Mononuclear cell (primary cell): ENCODE results near the gene PEBP1. TPM values are rescaled to one million over a fixed set of nuclear protein-coding genes. Genes with fewer than 3 reads are reported as not detected.
"Not testable (repeated sequence)": the region's sequence is repeated elsewhere in the genome, so short reads cannot be mapped to it uniquely, and the experiment has no call there.

Source experiments
- H3K27me3 ChIP-seq: 2 replicates; pipeline ENCODE4 v1.6.0; 2011; ENCODE audit warnings: low read length, control low read depth; ENCODE audit not compliant: insufficient read depth
- H3K4me1 ChIP-seq: 2 replicates; pipeline ENCODE4 v1.5.1; 2011; ENCODE audit warnings: mild to moderate bottlenecking, low read length, control low read depth; ENCODE audit not compliant: insufficient read depth
- H3K4me3 ChIP-seq: 2 replicates; pipeline ENCODE4 v1.5.1; 2011; ENCODE audit warnings: mild to moderate bottlenecking, low read length, moderate library complexity
- H3K9me3 ChIP-seq: 2 replicates; pipeline ENCODE4 v1.5.1; 2011; ENCODE audit warnings: low read depth, mild to moderate bottlenecking, control low read depth, low read length
- total RNA-seq: library from RNA; depleted of rRNA; stranded (reverse); fragments of >200 nt; gene quantifications from one replicate; pipeline ENCODE4 v1.2.3, GENCODE V29; 2012

The PEBP1 gene
- total RNA-seq, 1 donor = 66.9 TPM

DNA sequence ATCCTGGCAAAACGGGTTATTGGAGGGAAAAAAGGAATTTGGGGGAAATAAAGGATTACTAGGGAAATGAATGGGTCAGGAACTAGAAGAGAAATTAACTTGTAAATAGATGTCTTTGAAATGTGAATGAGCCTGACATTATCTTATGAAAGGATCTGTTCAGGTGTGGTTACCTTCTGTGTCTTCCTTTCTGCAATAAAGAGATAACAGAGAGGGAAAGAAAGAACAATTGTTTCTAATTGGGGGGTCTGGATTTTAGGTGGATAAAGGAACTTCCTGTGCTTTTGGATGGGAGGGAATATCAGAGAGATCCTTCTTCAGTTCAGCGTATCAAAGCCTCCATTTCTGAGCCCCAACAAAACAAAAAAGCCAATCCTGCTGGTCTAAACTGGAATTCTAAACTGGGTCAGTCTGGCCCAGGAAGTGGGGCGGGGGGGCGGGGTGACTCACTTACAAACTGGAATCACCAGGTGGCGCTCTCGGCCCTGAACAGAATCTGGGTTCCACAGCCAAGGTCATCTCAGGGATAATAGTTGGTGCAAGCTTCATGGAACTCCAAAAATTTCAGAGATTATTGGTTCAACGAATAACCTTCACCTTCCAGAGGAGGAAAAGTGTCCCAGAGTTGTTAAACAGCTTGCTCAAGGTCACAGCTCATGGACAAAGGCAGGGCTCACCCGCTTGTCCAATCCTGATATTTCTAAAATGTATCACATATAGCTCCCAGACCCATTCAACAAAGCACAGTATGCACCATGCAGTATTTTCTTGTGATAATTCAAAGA is 15.2 kb upstream of the PEBP1 start:
- no peaks in the 10 kb centered on the region for H3K27me3 ChIP-seq
- no peak overlapping the region for H3K4me3 ChIP-seq
- H3K9me3 ChIP-seq = no peaks in the 10 kb centered on the region
- H3K4me1 ChIP-seq = no peaks in the 10 kb centered on the region

GRCh38 chr12:118122264-118122663 is 13.7 kb upstream of the PEBP1 start:
- Histone ChIP-seq H3K27me3 (no peaks in the 10 kb centered on the region), H3K4me3 (no peak overlapping the region), H3K9me3 (no peaks in the 10 kb centered on the region), H3K4me1 (no peaks in the 10 kb centered on the region)

- Histone ChIP-seq H3K4me1 (no peaks in the 10 kb centered on the region), H3K4me3 (no peak overlapping the region), H3K9me3 (no peaks in the 10 kb centered on the region), H3K27me3 (no peaks in the 10 kb centered on the region)
These were observed 11.5 kb upstream of the PEBP1 start for GRCh38 chr12:118124333-118124874.

- Histone ChIP-seq H3K9me3 (no peaks in the 10 kb centered on the region), H3K4me3 (no peak overlapping the region), H3K4me1 (no peaks in the 10 kb centered on the region), H3K27me3 (no peaks in the 10 kb centered on the region)
These were observed 10.2 kb upstream of the PEBP1 start for GRCh38 chr12:118125743-118126118.

DNA sequence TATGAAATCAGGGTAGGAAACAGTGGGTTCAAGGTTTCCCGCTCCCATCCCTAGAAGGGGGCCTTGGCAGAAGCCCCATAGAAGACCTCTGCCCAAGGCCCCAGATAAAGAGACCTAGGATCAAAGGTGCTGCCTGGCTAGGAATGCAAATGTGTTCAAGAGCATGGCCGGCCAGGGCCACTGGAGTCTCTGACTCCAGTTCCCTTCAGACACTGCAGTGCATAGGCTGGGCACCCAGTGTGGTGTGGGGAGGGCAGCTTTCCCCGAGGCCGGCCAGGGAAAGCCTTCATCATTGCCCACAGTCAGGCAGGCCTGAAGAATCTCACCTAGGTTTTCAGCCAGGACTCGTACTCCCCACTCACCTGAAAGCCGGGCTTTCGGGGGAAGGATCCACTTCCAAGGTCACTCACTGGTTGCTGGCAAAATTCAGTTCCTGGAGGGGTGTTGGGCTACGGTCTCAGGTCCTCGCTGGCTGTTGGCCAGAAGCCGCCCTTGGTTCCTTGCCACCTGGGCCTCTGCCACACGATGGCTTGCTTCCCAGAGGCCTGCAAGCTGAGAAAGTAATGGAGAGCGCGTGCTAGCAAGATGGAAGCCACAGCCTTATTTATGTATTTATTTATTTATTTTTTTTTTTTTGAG is 9.7 kb upstream of the PEBP1 start:
- Histone ChIP-seq H3K4me1 (no peaks in the 10 kb centered on the region), H3K4me3 (no peak overlapping the region), H3K27me3 (no peaks in the 10 kb centered on the region), H3K9me3 (no peaks in the 10 kb centered on the region)

DNA sequence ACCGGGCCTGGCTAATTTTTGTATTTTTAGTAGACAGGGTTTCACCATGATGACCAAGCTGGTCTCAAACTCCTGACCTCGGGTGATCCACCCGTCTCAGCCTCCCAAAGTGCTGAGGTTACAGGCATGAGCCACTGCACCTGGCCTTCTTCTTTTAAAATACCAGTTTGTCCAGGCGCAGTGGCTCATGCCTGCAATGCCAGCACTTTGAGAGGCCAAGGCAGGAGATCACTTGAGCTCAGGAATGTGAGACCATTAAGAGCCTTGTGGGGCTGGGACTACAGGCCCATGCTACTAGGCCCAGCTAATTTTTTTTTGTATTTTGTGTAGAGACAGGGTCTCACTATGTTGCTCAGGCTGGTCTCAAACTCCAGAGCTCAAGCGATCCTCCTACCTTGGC is 8.1 kb upstream of the PEBP1 start:
- H3K4me1 ChIP-seq = no peaks in the 10 kb centered on the region
- no peak overlapping the region for H3K4me3 ChIP-seq
- H3K9me3 ChIP-seq = no peaks in the 10 kb centered on the region
- H3K27me3 ChIP-seq = no peaks in the 10 kb centered on the region

DNA sequence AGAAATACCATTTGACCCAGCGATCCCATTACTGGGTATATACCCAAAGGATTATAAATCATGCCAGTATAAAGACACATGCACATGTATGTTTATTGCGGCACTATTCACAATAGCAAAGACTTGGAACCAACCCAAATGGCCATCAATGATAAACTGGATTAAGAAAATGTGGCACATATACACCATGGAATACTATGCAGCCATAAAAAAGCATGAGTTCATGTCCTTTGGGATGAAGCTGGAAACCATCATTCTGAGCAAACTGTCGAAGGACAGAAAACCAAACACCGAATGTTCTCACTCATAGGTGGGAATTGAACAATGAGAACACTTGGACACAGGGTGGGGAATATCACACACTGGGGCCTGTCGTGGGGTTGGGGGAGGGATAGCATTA is 6.5 kb upstream of the PEBP1 start:
- H3K27me3 ChIP-seq, H3K9me3 ChIP-seq: not testable (repeated sequence)

DNA sequence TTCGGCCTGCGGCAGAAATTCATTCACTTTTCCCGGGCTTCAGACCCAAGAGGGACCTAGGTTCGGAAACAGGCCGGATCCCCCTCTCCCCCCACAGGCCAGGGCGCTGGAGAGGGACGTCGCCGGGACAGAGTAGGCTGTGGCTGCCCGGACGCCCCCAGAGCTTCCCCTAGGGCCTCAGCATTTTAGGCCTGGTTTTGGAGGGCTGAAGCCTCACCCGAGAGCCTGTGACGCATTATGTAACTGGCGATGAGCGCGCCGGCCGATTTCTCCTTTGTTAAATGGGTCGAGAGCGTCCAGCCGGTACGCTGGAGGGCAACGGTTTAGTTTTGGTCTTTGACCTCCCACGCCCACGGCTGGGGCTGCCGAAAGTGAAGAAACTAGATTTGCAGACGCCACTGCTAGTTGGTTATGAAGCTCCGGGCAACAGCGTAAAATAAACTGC is 657 bp downstream of the PEBP1 start:
- no peaks in the 10 kb centered on the region for H3K9me3 ChIP-seq
- H3K27me3 ChIP-seq = no peaks in the 10 kb centered on the region
- H3K4me3 ChIP-seq = peak overlapping the region; percentile 68
- H3K4me1 ChIP-seq = peaks cover 24% of the 10 kb centered on the region

More for the DNA sequence above, 6.5 kb upstream of the PEBP1 start:
- H3K4me3 ChIP-seq, H3K4me1 ChIP-seq: not testable (repeated sequence)

GRCh38 chr12:118137148-118137678 is 1.3 kb downstream of the PEBP1 start:
- H3K9me3 ChIP-seq = no peaks in the 10 kb centered on the region
- H3K4me3 ChIP-seq = peak overlapping the region; percentile 68
- peaks cover 24% of the 10 kb centered on the region for H3K4me1 ChIP-seq
- no peaks in the 10 kb centered on the region for H3K27me3 ChIP-seq

DNA sequence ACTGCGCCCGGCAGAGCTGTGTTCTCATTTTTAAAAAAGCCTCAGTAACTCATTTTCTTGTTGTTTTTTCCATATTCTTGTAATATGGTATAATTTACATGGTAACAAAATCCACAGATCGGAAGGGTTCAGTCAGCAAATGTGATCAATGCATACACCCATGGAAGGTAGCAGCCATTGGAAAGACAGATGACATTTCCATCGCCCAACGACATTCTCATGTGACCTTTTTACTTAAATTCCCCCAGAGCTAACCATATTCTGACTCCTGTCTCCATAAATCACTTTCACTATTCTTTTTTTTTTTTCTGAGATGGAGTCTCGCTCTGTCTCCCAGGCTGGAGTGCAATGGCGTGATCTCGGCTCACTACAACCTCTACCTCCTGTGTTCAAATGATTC is 4.9 kb downstream of the PEBP1 start:
- H3K4me3 ChIP-seq = no peak overlapping the region
- no peaks in the 10 kb centered on the region for H3K9me3 ChIP-seq
- H3K27me3 ChIP-seq = no peaks in the 10 kb centered on the region
- H3K4me1 ChIP-seq = peaks cover 17% of the 10 kb centered on the region

DNA sequence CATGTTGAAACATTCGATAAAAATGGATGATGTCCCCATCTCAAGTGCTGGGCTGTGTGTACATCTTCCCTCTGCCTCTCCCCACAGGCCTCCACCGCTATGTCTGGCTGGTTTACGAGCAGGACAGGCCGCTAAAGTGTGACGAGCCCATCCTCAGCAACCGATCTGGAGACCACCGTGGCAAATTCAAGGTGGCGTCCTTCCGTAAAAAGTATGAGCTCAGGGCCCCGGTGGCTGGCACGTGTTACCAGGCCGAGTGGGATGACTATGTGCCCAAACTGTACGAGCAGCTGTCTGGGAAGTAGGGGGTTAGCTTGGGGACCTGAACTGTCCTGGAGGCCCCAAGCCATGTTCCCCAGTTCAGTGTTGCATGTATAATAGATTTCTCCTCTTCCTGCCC is 8.6 kb downstream of the PEBP1 start:
- no peaks in the 10 kb centered on the region for H3K27me3 ChIP-seq

GRCh38 chr12:118145113-118145797 is 9.3 kb downstream of the PEBP1 start:
- Histone ChIP-seq H3K9me3 (no peaks in the 10 kb centered on the region), H3K4me3 (no peak overlapping the region), H3K27me3 (no peaks in the 10 kb centered on the region), H3K4me1 (no peaks in the 10 kb centered on the region)

More for the DNA sequence above, 8.6 kb downstream of the PEBP1 start:
- Histone ChIP-seq H3K9me3 (no peaks in the 10 kb centered on the region), H3K4me1 (no peaks in the 10 kb centered on the region), H3K4me3 (no peak overlapping the region)

DNA sequence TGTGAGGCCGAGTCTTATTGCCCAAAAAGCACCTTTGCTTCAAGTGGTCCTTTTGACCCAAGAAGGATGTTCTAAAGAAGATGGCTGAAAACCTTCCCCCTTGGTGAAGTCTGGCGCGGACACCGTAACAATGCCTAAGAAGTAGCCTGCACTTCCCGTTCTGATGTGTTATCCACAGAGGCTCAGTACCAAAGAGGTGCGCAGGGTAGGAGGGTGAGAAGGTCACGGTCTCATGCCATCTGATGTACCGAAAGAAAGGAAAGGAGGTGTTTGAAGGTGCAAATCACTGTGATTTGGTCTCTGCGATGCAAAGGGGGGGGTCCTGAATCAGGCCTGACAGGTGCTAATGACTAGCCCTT is 9.9 kb downstream of the PEBP1 start:
- Histone ChIP-seq H3K4me1 (no peaks in the 10 kb centered on the region), H3K4me3 (no peak overlapping the region), H3K27me3 (no peaks in the 10 kb centered on the region), H3K9me3 (no peaks in the 10 kb centered on the region)

- no peaks in the 10 kb centered on the region for H3K4me1 ChIP-seq
- H3K4me3 ChIP-seq = no peak overlapping the region
- H3K9me3 ChIP-seq = no peaks in the 10 kb centered on the region
These were observed 12.4 kb downstream of the PEBP1 start for GRCh38 chr12:118148287-118148686.

DNA sequence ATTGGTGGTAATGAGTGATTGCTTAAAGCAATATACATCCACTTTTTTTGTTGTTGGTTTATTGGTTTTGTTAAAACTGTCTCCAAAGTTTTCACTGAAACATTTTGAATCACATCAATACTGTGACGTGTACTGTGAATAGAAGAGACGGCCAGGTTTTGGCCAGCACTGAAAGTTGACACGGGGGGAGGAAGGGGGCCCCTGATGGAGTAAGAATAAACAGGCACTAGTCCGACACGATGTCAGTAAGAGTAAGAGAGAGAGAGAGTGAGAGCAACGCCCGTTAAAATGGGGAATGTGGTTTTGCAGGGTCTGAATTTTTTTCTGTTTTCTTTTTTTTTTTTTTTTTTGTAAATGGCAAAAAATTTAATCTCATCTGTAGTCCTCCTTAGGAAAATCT is 14.7 kb downstream of the PEBP1 start:
- Histone ChIP-seq H3K4me3 (no peak overlapping the region), H3K27me3 (no peaks in the 10 kb centered on the region), H3K9me3 (no peaks in the 10 kb centered on the region), H3K4me1 (no peaks in the 10 kb centered on the region)

More at GRCh38 chr12:118148287-118148686, 12.4 kb downstream of the PEBP1 start:
- H3K27me3 ChIP-seq = no peaks in the 10 kb centered on the region
